WTC11 (cell line): Measurements from ENCODE around the gene BACH2.

ENCODE experiments used
- AFF4 ChIP-seq: sonication (generic); formaldehyde crosslinking; IDR thresholded peaks from 2 replicates; pipeline ENCODE4 v1.8.1; 2023; ENCODE audit warnings: mild to moderate bottlenecking, missing genetic modification reagents, borderline replicate concordance
- CTCF ChIP-seq: fragments of 200-600 bp; IDR thresholded peaks from 2 replicates; pipeline ENCODE4 v1.8.0; 2022; ENCODE audit warnings: antibody characterized with exemption
- FOXP1 ChIP-seq: sonication (generic); formaldehyde crosslinking; IDR thresholded peaks from 2 replicates; pipeline ENCODE4 v1.8.0; 2022; ENCODE audit warnings: missing genetic modification reagents, mild to moderate bottlenecking, moderate library complexity, borderline replicate concordance
- MAX ChIP-seq: sonication (generic); formaldehyde crosslinking; IDR thresholded peaks from 2 replicates; pipeline ENCODE4 v1.8.0; 2022; ENCODE audit warnings: mild to moderate bottlenecking, missing genetic modification reagents
- PRDM15 ChIP-seq: sonication (generic); formaldehyde crosslinking; IDR thresholded peaks from 2 replicates; pipeline ENCODE4 v1.8.0; 2022; ENCODE audit warnings: missing genetic modification reagents
- USF2 ChIP-seq: sonication (generic); formaldehyde crosslinking; IDR thresholded peaks from 2 replicates; pipeline ENCODE4 v1.8.1; 2023; ENCODE audit warnings: mild to moderate bottlenecking, missing genetic modification reagents, moderate library complexity
- ZBTB43 ChIP-seq: sonication (generic); formaldehyde crosslinking; IDR thresholded peaks from 2 replicates; pipeline ENCODE4 v1.8.1; 2023; ENCODE audit warnings: mild to moderate bottlenecking, missing genetic modification reagents
- ZNF219 ChIP-seq: sonication (generic); formaldehyde crosslinking; IDR thresholded peaks from 2 replicates; pipeline ENCODE4 v1.8.0; 2023; ENCODE audit warnings: missing genetic modification reagents, mild to moderate bottlenecking, borderline replicate concordance
- ZNF425 ChIP-seq: fragments of 250-450 bp; sonication (Bioruptor Pico); conservative IDR thresholded peaks from 2 replicates; pipeline ENCODE4 v1.9.0; 2021; ENCODE audit warnings: mild to moderate bottlenecking
- ZSCAN18 ChIP-seq: fragments of 250-450 bp; sonication (Bioruptor Pico); IDR thresholded peaks from 2 replicates; pipeline ENCODE4 v2.1.2; 2022; ENCODE audit warnings: mild to moderate bottlenecking, moderate library complexity

- TF ChIP-seq ZSCAN18 (CRISPR knock-in tag) (no peak), CTCF (no peak), ZBTB43 (CRISPR knock-in tag) (no peak), ZNF425 (CRISPR knock-in tag) (no peak), AFF4 (CRISPR knock-in tag) (no peak), ZNF219 (CRISPR knock-in tag) (no peak), FOXP1 (CRISPR knock-in tag) (no peak), USF2 (no peak), MAX (no peak), PRDM15 (CRISPR knock-in tag) (no peak)
Measured at GRCh38 chr6:90304308-90304707, 7.7 kb upstream of the BACH2 start.
